HTERT RPE-1 (cell line): ENCODE measurements around the gene RIMS4.

Experiments
- in situ Hi-C: fragments of 300-500 bp; cut with MboI; formaldehyde crosslinking; loops from 4 replicates; pipeline ENCODE4 v1.14.3; 2020; ENCODE audit warnings: low sequenced_read_pairs

The RIMS4 gene

GRCh38 chr20:44810391-44811149 lies at the start of gene RIMS4:
Gene RIMS4 (minus strand): TSS chr20:44810546. CDS start chr20:44810271, 275 bp downstream.
- in situ Hi-C loops: no loop called here

GRCh38 chr20:44858606-44859360 lies 48.4 kb upstream of the RIMS4 start:
- in situ Hi-C loops: no loop called here

GRCh38 chr20:44856856-44857448 lies 46.6 kb upstream of the RIMS4 start:
- in situ Hi-C loops: no loop called here

GRCh38 chr20:44856442-44856841 lies 46.1 kb upstream of the RIMS4 start:
- in situ Hi-C loops: no loop called here

GRCh38 chr20:44851545-44851944 lies 41.2 kb upstream of the RIMS4 start:
- in situ Hi-C loops: no loop called here

GRCh38 chr20:44850837-44851236 lies 40.5 kb upstream of the RIMS4 start:
- in situ Hi-C loops: no loop called here

- in situ Hi-C loops: no loop called here
Observed at GRCh38 chr20:44850272-44850671, 39.9 kb upstream of the RIMS4 start.

- in situ Hi-C loops: no loop called here
Observed at GRCh38 chr20:44849703-44850102, 39.4 kb upstream of the RIMS4 start.

GRCh38 chr20:44848254-44849015 lies 38.1 kb upstream of the RIMS4 start:
- in situ Hi-C loops: no loop called here

GRCh38 chr20:44843876-44844275 lies 33.5 kb upstream of the RIMS4 start:
- in situ Hi-C loops: no loop called here

- in situ Hi-C loops: no loop called here
Observed at GRCh38 chr20:44841955-44842354, 31.6 kb upstream of the RIMS4 start.

GRCh38 chr20:44840826-44841225 lies 30.5 kb upstream of the RIMS4 start:
- in situ Hi-C loops: no loop called here

GRCh38 chr20:44839481-44839880 lies 29.1 kb upstream of the RIMS4 start:
- in situ Hi-C loops: no loop called here

- in situ Hi-C loops: no loop called here
Observed at GRCh38 chr20:44838521-44838920, 28.2 kb upstream of the RIMS4 start.

- in situ Hi-C loops: no loop called here
Observed at GRCh38 chr20:44837946-44838345, 27.6 kb upstream of the RIMS4 start.

- in situ Hi-C loops: no loop called here
Observed at GRCh38 chr20:44836601-44837120, 26.3 kb upstream of the RIMS4 start.

- in situ Hi-C loops: no loop called here
Observed at GRCh38 chr20:44835661-44836221, 25.4 kb upstream of the RIMS4 start.

GRCh38 chr20:44835116-44835515 lies 24.8 kb upstream of the RIMS4 start:
- in situ Hi-C loops: no loop called here

- in situ Hi-C loops: no loop called here
Observed at GRCh38 chr20:44834693-44835092, 24.3 kb upstream of the RIMS4 start.

- in situ Hi-C loops: no loop called here
Observed at GRCh38 chr20:44833437-44833836, 23.1 kb upstream of the RIMS4 start.

- in situ Hi-C loops: no loop called here
Observed at GRCh38 chr20:44832724-44833123, 22.4 kb upstream of the RIMS4 start.
